Naive thymus-derived CD4-positive, alpha-beta T cell (primary cell): ENCODE measurements around the gene CORO1C. TPM values are rescaled to one million over a fixed set of nuclear protein-coding genes. Genes with fewer than 3 reads are reported as not detected.

Source experiments
- ATAC-seq: fragments of 150-1000 bp; cut with Tn5 transposase; 2 replicates; pipeline ENCODE4 v1.10.0; 2021; ENCODE audit warnings: mild to moderate bottlenecking, moderate library complexity
- CTCF ChIA-PET: fragments of 350-600 bp; sonication (Branson Sonifier 250); formaldehyde crosslinking; loops from one replicate; lab custom pipeline; 2021; ENCODE audit warnings: antibody characterized with exemption; lab: Charles Lee
- POLR2A ChIA-PET: fragments of 350-600 bp; sonication (Branson Sonifier 250); formaldehyde crosslinking; loops from one replicate; lab custom pipeline; 2021; ENCODE audit warnings: antibody characterized with exemption, inconsistent platforms; lab: Charles Lee
- DNase-seq, 9 donors: peaks; one replicate each; pipeline versions ENCODE4 v3.0.0 to v3.0.0-alpha.2; 2020 to 2022; ENCODE audit warnings: mixed read lengths in 1 of 9
- H3K27ac ChIP-seq: one replicate; pipeline ENCODE4 v1.7.0; 2013; ENCODE audit warnings: mild to moderate bottlenecking, low read depth, low read length, moderate library complexity
- H3K27me3 ChIP-seq, 2 donors: one replicate each; pipeline ENCODE4 v1.7.0; 2013; ENCODE audit warnings: low read length in 2 of 2, mild to moderate bottlenecking in 2 of 2, moderate library complexity in 2 of 2; ENCODE audit not compliant: control insufficient read depth in 2 of 2, insufficient read depth in 2 of 2
- H3K36me3 ChIP-seq, 3 experiments: 1 replicate in 2 of 3; 2 replicates in 1 of 3; pipeline ENCODE4 v1.7.0; 2013; ENCODE audit warnings: low read length in 3 of 3, mild to moderate bottlenecking in 3 of 3, moderate library complexity in 1 of 3; ENCODE audit not compliant: insufficient read depth in 3 of 3, control insufficient read depth in 2 of 3
- H3K4me1 ChIP-seq, 2 donors: one replicate each; pipeline ENCODE4 v1.7.0; 2013; ENCODE audit warnings: low read length in 2 of 2, mild to moderate bottlenecking in 2 of 2, moderate library complexity in 1 of 2; ENCODE audit not compliant: control insufficient read depth in 2 of 2, insufficient read depth in 2 of 2
- H3K4me3 ChIP-seq: 2 replicates; pipeline ENCODE4 v1.7.0; 2013; ENCODE audit warnings: mild to moderate bottlenecking, low read length
- H3K9me3 ChIP-seq, 3 experiments: 1 replicate in 2 of 3; 2 replicates in 1 of 3; pipeline ENCODE4 v1.7.0; 2013; ENCODE audit warnings: low read length in 3 of 3; ENCODE audit not compliant: control insufficient read depth in 2 of 3
- H3K27ac Mint-ChIP-seq, 9 donors: one replicate each; pipeline ENCODE4 v1.8.0; 2020 to 2022; ENCODE audit warnings: mixed read lengths in 9 of 9, mild to moderate bottlenecking in 8 of 9, moderate library complexity in 5 of 9, inconsistent platforms in 2 of 9
- H3K27me3 Mint-ChIP-seq, 5 donors: one replicate each; pipeline ENCODE4 v1.8.0; 2021 to 2022; ENCODE audit warnings: mixed read lengths in 5 of 5, mild to moderate bottlenecking in 1 of 5
- H3K36me3 Mint-ChIP-seq, 5 donors: one replicate each; pipeline ENCODE4 v1.8.0; 2020 to 2022; ENCODE audit warnings: mixed read lengths in 5 of 5, mild to moderate bottlenecking in 3 of 5, inconsistent platforms in 1 of 5
- H3K4me1 Mint-ChIP-seq, 7 donors: one replicate each; pipeline ENCODE4 v1.8.0; 2020 to 2022; ENCODE audit warnings: mixed read lengths in 7 of 7, mild to moderate bottlenecking in 3 of 7, inconsistent platforms in 1 of 7
- H3K4me3 Mint-ChIP-seq, 10 donors: one replicate each; pipeline ENCODE4 v1.8.0; 2020 to 2022; ENCODE audit warnings: mild to moderate bottlenecking in 10 of 10, mixed read lengths in 10 of 10, moderate library complexity in 6 of 10, inconsistent platforms in 2 of 10
- H3K9me3 Mint-ChIP-seq, 11 donors: one replicate each; pipeline ENCODE4 v1.8.0; 2020 to 2022; ENCODE audit warnings: mixed read lengths in 11 of 11, mild to moderate bottlenecking in 4 of 11, inconsistent platforms in 1 of 11, moderate library complexity in 1 of 11
- intact Hi-C, 2 donors: fragments of 100-400 bp; cut with micrococcal nuclease; formaldehyde crosslinking; loops; one replicate each; pipeline ENCODE4 v1.15.1; 2023
- polyA plus RNA-seq, 2 donors: library from polyadenylated mRNA; unstranded; fragments of 300-500 nt; fragmentation: Illumina TruSeq; gene quantifications; one replicate each; pipeline ENCODE4 v1.2.3, GENCODE V29; 2021
- total RNA-seq, 6 experiments: library from RNA in 5 of 6; stranded (reverse) in 5 of 6; gene quantifications; 1 replicate in 5 of 6; 2 replicates in 1 of 6; pipeline ENCODE4 v1.2.3 and lab custom pipeline; 2021 to 2026

CORO1C gene
- total and polyA plus RNA-seq, 7 experiments from 2014 or later, result 2.5 to 71.8 (median 8.9) TPM

GRCh38 chr12:108638141-108638827 lies 93.0 kb downstream of the CORO1C start:
- no peaks in the 10 kb centered on the region for H3K9me3 Mint-ChIP-seq
- H3K27ac Mint-ChIP-seq, result peak overlapping the region in 1 of 9 donors; percentile 51
- H3K27ac ChIP-seq, result no peak overlapping the region
- H3K36me3 ChIP-seq, result peaks cover 0 to 1% (median 0%) of the 10 kb centered on the region in 3 experiments
- H3K9me3 ChIP-seq, result no peaks in the 10 kb centered on the region
- H3K4me1 Mint-ChIP-seq, result peaks cover 26 to 59% (median 45%) of the 10 kb centered on the region in 7 donors
- no peak overlapping the region for H3K4me3 Mint-ChIP-seq
- no peaks in the 10 kb centered on the region for H3K27me3 ChIP-seq
- peaks cover 24 to 26% of the 10 kb centered on the region in 2 donors for H3K4me1 ChIP-seq
- intact Hi-C loops, result loop anchor here in 1 of 2 donors (10.0 kb wide), 2 partner anchors 1247 to 1543 kb away; partner anchors contain the start of genes CRY1 and GLTP
- ChIA-PET CTCF (interaction anchor here (1.1 to 1.8 kb wide), 4 partner anchors 8 to 67 kb away, joined by 3 to 10 read pairs (median 6); no protein-coding TSS in a partner anchor), POLR2A (interaction anchor here (1.1 to 12.6 kb wide), 5 partner anchors 11 to 72 kb away, joined by 3 to 200 read pairs (median 44); partner anchors contain the start of genes ISCU and SART3)
- H3K36me3 Mint-ChIP-seq, result peaks cover 0 to 8% (median 0%) of the 10 kb centered on the region in 5 donors
- ATAC-seq (no peak), DNase-seq (no peak)
- H3K27me3 Mint-ChIP-seq, result no peaks in the 10 kb centered on the region
- no peak overlapping the region for H3K4me3 ChIP-seq

GRCh38 chr12:108637222-108637971 lies 93.9 kb downstream of the CORO1C start:
- Mint-ChIP-seq H3K27me3 (no peaks in the 10 kb centered on the region), H3K4me1 (peaks cover 26 to 59% (median 45%) of the 10 kb centered on the region in 7 donors), H3K9me3 (no peaks in the 10 kb centered on the region), H3K27ac (peak overlapping the region; percentile 19 to 95 (median 59)), H3K4me3 (peak overlapping the region in 5 of 10 donors; percentile 6 to 43 (median 27)), H3K36me3 (peaks cover 0 to 15% (median 0%) of the 10 kb centered on the region in 5 donors)
- H3K4me1 ChIP-seq, result peaks cover 24 to 26% of the 10 kb centered on the region in 2 donors
- no peaks in the 10 kb centered on the region for H3K27me3 ChIP-seq
- no peak overlapping the region for H3K27ac ChIP-seq
- peaks cover 0 to 5% (median 0%) of the 10 kb centered on the region in 3 experiments for H3K36me3 ChIP-seq
- ATAC-seq, result no peak
- H3K4me3 ChIP-seq, result no peak overlapping the region
- ChIA-PET CTCF (interaction anchor here (0.7 to 1.4 kb wide), 4 partner anchors 9 to 20 kb away, joined by 3 to 10 read pairs (median 4); no protein-coding TSS in a partner anchor), POLR2A (interaction anchor here (1.1 to 12.6 kb wide), 5 partner anchors 9 to 71 kb away, joined by 3 to 200 read pairs (median 44); partner anchors contain the start of genes ISCU and SART3)
- no peaks in the 10 kb centered on the region for H3K9me3 ChIP-seq
- no peak for DNase-seq
- intact Hi-C loops, result loop anchor here in 1 of 2 donors (10.0 kb wide), 2 partner anchors 1247 to 1543 kb away; partner anchors contain the start of genes CRY1 and GLTP

- H3K4me1 Mint-ChIP-seq, result peaks cover 34 to 65% (median 53%) of the 10 kb centered on the region in 7 donors
These were observed 95.1 kb downstream of the CORO1C start for GRCh38 chr12:108635997-108636808.

GRCh38 chr12:108635201-108635996 lies 95.9 kb downstream of the CORO1C start:
- Mint-ChIP-seq H3K36me3 (peaks cover 4 to 31% (median 9%) of the 10 kb centered on the region in 5 donors), H3K9me3 (peaks cover 0 to 4% (median 0%) of the 10 kb centered on the region in 11 donors), H3K4me3 (peak overlapping the region; percentile 90 to 100 (median 99)), H3K27ac (peak overlapping the region; percentile 95 to 100 (median 98)), H3K27me3 (no peaks in the 10 kb centered on the region), H3K4me1 (peaks cover 40 to 66% (median 55%) of the 10 kb centered on the region in 7 donors)
- Histone ChIP-seq H3K27ac (peak overlapping the region; percentile 89), H3K36me3 (peaks cover 0 to 5% (median 0%) of the 10 kb centered on the region in 3 experiments), H3K27me3 (no peaks in the 10 kb centered on the region), H3K4me1 (peaks cover 36% of the 10 kb centered on the region in 2 donors), H3K4me3 (peak overlapping the region; percentile 98), H3K9me3 (no peaks in the 10 kb centered on the region)
- POLR2A ChIA-PET, result interaction anchor here (0.6 to 12.6 kb wide), 8 partner anchors 10 to 454 kb away, joined by 3 to 200 read pairs (median 32); partner anchors contain the start of genes ISCU and SART3
- DNase-seq (peak in 8 of 9 donors; percentile 48 to 66 (median 57)), ATAC-seq (peak; percentile 12)
- intact Hi-C loops, result loop anchor here (1.0 to 10.0 kb wide), 7 partner anchors 11 to 1541 kb away; partner anchors contain the start of genes CRY1 (in 1 of the 2), GLTP (in 1 of the 2), ISCU (in 1 of the 2) and SSH1 (in 1 of the 2)
- CTCF ChIA-PET, result interaction anchor here (1.0 to 10.6 kb wide), 10 partner anchors 11 to 168 kb away, joined by 3 to 149 read pairs (median 4); partner anchors contain the start of gene ISCU

More at GRCh38 chr12:108635997-108636808, 95.1 kb downstream of the CORO1C start:
- H3K9me3 ChIP-seq, result no peaks in the 10 kb centered on the region
- H3K4me3 ChIP-seq, result peak overlapping the region; percentile 98
- Mint-ChIP-seq H3K36me3 (peaks cover 4 to 25% (median 7%) of the 10 kb centered on the region in 5 donors), H3K9me3 (peaks cover 0 to 4% (median 0%) of the 10 kb centered on the region in 11 donors), H3K27ac (peak overlapping the region; percentile 95 to 100 (median 98)), H3K27me3 (no peaks in the 10 kb centered on the region), H3K4me3 (peak overlapping the region; percentile 90 to 100 (median 99))
- CTCF ChIA-PET, result interaction anchor here (0.5 to 10.6 kb wide), 12 partner anchors 8 to 493 kb away, joined by 3 to 149 read pairs (median 4); partner anchors contain the start of gene ISCU
- peaks cover 0 to 5% (median 0%) of the 10 kb centered on the region in 3 experiments for H3K36me3 ChIP-seq
- peaks cover 28 to 30% of the 10 kb centered on the region in 2 donors for H3K4me1 ChIP-seq
- H3K27me3 ChIP-seq, result no peaks in the 10 kb centered on the region
- DNase-seq, result peak in 4 of 9 donors; percentile 14 to 48 (median 28)
- peak overlapping the region; percentile 89 for H3K27ac ChIP-seq
- no peak for ATAC-seq
- POLR2A ChIA-PET, result interaction anchor here (0.6 to 12.6 kb wide), 8 partner anchors 10 to 454 kb away, joined by 3 to 200 read pairs (median 26); partner anchors contain the start of genes ISCU and SART3
- intact Hi-C loops, result loop anchor here (1.0 to 10.0 kb wide), 7 partner anchors 10 to 1541 kb away; partner anchors contain the start of genes CRY1 (in 1 of the 2), GLTP (in 1 of the 2), ISCU (in 1 of the 2) and SSH1 (in 1 of the 2)
